K562 (cell line): ENCODE measurements around the gene CLSTN2. TPM values are rescaled to one million over a fixed set of nuclear protein-coding genes. Genes with fewer than 3 reads are reported as not detected.

Experiments
- CLOCK ChIP-seq: fragments of 250-450 bp; sonication (Bioruptor Pico); IDR thresholded peaks from 2 replicates; pipeline ENCODE4 v1.4.0; 2020; ENCODE audit warnings: mild to moderate bottlenecking, moderate library complexity, borderline replicate concordance
- FOXA1 ChIP-seq: fragments of 450-650 bp; IDR thresholded peaks from 2 replicates; pipeline ENCODE4 v1.6.1; 2016; ENCODE audit warnings: mild to moderate bottlenecking, borderline replicate concordance
- GATA2 ChIP-seq: sonication (generic); formaldehyde crosslinking; IDR thresholded peaks from 2 replicates; pipeline ENCODE4 v1.4.0; 2020; ENCODE audit warnings: mild to moderate bottlenecking, missing genetic modification reagents
- HBP1 ChIP-seq: fragments of 450-650 bp; formaldehyde crosslinking; IDR thresholded peaks from 2 replicates; pipeline ENCODE4 v1.4.0; 2022; ENCODE audit warnings: missing genetic modification characterization
- KLF1 ChIP-seq: fragments of 450-650 bp; IDR thresholded peaks from 2 replicates; pipeline ENCODE4 v1.6.1; 2016; ENCODE audit warnings: missing genetic modification characterization, missing compliant biosample characterization
- NCOR1 ChIP-seq: fragments of 450-650 bp; IDR thresholded peaks from 2 replicates; pipeline ENCODE4 v1.6.1; 2016; ENCODE audit warnings: mild to moderate bottlenecking, moderate library complexity
- NFE2L1 ChIP-seq: fragments of 450-650 bp; IDR thresholded peaks from 2 replicates; pipeline ENCODE4 v1.6.1; 2016; ENCODE audit warnings: missing genetic modification characterization, low read depth, mild to moderate bottlenecking, missing compliant biosample characterization, moderate library complexity, borderline replicate concordance
- PHF8 ChIP-seq: fragments of 200-600 bp; sonication (generic); IDR thresholded peaks from 2 replicates; pipeline ENCODE4 v1.6.1; 2012; ENCODE audit warnings: mixed run types, mild to moderate bottlenecking, inconsistent platforms, low read length, moderate library complexity, borderline replicate concordance
- TCF7L2 ChIP-seq: fragments of 150-350 bp; IDR thresholded peaks from 2 replicates; pipeline ENCODE4 v1.6.1; 2016; ENCODE audit warnings: low read depth, mild to moderate bottlenecking, low read length, moderate library complexity
- THAP7 ChIP-seq: fragments of 250-450 bp; sonication (Bioruptor Pico); IDR thresholded peaks from 2 replicates; pipeline ENCODE4 v1.5.0; 2021
- ZC3H8 ChIP-seq: fragments of 450-650 bp; IDR thresholded peaks from 2 replicates; pipeline ENCODE4 v1.6.1; 2017
- ZNF24 ChIP-seq: fragments of 450-650 bp; IDR thresholded peaks from 2 replicates; pipeline ENCODE4 v1.6.1; 2016
- polyA plus RNA-seq, 8 experiments: library from polyadenylated mRNA; depleted of rRNA in 4 of 8; stranded (reverse) in 5 of 8; unstranded in 3 of 8; fragments of >200 nt; fragmentation: Nextera tagmentation in 2 of 8; fragmentation: Illumina TruSeq in 1 of 8; extraction: Ambion mirVana in 2 of 8; extraction: Trizol in 1 of 8; gene quantifications; 2 replicates each; pipeline versions ENCODE4 v1.2.1 to v1.2.3, GENCODE V29; 2011 to 2014; ENCODE audit warnings: inconsistent platforms in 1 of 8, missing spikeins in 1 of 8
- total RNA-seq, 7 experiments: library from RNA; depleted of rRNA in 6 of 7; stranded (reverse); fragments of >200 nt in 6 of 7; fragmentation: Illumina TruSeq in 2 of 7; extraction: Trizol in 2 of 7; gene quantifications; 2 replicates each; pipeline versions ENCODE4 v1.2.1 to v1.2.3, GENCODE V29; 2011 to 2021; ENCODE audit warnings: low replicate concordance in 1 of 7

CLSTN2 gene
- total and polyA plus RNA-seq, 9 of the 15 experiments (the other 6 are each of a cell fraction or from before 2014, with no cell fraction given): 0.02 to 0.04 (median 0.04) TPM; not detected in 6

- TF ChIP-seq HBP1 (CRISPR knock-in tag) (no peak), NFE2L1 (tag) (no peak), ZNF24 (no peak), THAP7 (CRISPR knock-in tag) (no peak), TCF7L2 (no peak), CLOCK (no peak), GATA2 (CRISPR knock-in tag) (no peak), NCOR1 (no peak), KLF1 (tag) (no peak), ZC3H8 (no peak), PHF8 (no peak), FOXA1 (no peak)
Measured at GRCh38 chr3:140388202-140388922, 453.4 kb downstream of the CLSTN2 start (continued).
